DMS 273 treated with DMSO at 0.1 percent for 48 hours (cell line): ENCODE measurements around the gene ZCCHC3.
A peak's percentile ranks its signal among the peaks of the same experiment; 100 is the strongest.

Experiments
- DNase-seq: peaks from one replicate; lab custom pipeline; 2025; lab: John Stamatoyannopoulos, UW

Gene ZCCHC3

DNA sequence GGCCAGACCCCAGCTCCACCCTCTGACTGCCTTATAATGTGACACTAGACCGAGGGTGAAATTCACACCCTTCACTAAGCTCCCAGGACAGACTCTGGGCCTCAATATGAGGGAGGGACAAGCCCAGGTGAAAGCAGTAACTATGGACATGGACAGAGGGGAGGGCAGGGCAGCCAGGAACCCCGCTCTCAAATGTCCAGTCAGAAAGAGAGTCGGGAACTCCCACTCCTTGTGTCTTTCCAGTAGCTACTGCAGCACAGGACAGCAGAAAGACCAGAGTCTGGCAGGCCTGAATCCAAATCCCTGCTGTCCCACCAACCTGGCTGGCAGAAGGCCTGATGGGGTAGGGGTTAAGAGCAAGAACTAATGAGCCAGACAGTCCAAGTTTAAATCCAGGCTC, 13.2 kb upstream of the ZCCHC3 start:
- no peak for DNase-seq

DNA sequence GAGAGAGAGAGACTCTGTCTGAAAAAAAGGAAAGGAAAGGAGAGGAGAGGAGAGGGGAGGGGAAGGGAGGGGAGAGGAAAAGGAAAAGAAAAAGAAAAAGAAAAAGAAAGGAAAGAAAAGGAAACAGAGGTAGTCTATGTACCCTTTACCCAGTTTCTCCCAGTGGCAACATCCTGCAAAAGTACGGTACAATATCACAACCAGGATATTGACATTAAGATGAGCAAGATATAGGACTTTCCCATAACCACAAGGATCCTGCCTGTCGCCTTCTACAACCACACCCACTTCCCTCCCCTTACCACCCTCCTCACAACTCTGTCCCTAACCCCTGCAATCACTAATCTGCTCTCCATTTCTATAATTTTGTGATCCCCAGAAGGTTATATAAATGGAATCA, 10.9 kb upstream of the ZCCHC3 start:
- no peak for DNase-seq

DNA sequence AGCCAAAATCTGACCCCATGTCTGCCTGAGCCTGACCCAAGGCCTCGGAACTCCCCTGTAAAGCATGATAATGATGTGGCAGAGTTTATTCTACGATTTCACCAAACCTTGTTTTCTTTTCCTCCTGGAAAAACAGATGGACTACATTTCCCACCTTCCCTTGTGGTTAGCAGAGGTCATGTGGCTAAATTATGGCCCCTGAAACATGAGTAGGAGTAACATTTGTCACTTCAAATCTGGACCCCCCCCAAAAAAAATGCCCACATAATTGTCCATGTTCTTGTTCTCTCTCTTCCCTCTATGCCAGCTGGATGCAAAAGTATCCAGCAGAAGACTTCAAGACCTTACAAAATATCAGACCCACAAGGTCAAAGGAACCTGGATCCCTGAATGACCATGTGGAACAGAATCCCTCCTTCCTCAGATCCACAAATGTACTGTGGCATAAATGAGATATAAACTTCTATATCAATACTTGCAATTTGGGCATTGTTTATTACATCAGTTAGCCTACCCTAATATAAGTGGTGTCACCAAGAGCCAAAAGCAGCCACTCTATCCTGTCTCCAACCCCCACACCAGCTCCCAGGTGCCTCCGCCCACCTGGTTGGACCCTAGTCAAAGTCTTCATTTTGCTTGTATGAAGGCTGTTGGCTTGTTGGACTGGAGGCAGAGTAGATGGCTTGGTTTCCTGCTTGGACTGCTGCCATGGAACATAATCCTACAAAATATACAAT, 8.2 kb upstream of the ZCCHC3 start:
- DNase-seq, result no peak

DNA sequence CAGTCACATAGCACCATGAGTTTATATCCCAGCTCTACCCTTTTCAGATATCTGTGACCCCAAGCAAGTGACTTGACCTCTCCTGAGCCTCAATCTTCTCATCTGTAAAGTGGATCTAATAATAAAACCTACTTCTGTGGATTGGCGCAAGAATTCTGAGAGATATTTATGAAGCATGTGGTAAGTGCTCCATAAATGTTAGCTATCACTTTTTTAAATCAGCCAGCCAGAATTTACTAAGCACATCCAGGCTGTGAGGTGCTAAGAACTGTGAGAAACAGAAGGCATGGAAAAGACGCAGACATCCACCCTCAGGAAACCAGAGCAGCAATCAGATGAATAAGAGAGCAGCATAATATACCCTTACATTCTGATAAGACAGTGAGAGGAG, 7.7 kb upstream of the ZCCHC3 start:
- DNase-seq, result no peak

- DNase-seq, result peak; percentile 93
Observed at GRCh38 chr20:290084-290831, 7.1 kb upstream of the ZCCHC3 start, which contains the start of gene C20orf96. TSS of gene C20orf96 (minus strand) at chr20:290750. CDS start at chr20:290610, 140 bp downstream.

DNA sequence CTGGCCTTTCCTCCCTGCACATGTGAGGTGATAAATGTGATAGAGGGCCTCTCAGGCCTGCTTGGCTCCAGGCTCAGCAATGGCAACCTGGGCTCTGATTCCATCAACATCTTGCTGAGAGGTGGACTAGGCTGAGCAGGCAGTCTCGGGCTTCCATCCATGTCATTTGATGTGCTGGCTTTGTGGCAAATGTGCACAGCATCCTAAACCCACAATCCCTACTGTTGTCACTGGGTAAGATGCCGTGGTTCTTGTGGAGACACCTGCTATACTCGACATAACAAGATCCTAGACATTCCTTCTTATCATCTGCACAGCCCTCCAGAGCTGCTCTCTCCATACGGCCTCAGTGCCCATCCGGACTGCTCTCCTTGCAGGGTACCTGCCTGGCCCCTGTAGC, 2.8 kb upstream of the ZCCHC3 start:
- no peak for DNase-seq

DNA sequence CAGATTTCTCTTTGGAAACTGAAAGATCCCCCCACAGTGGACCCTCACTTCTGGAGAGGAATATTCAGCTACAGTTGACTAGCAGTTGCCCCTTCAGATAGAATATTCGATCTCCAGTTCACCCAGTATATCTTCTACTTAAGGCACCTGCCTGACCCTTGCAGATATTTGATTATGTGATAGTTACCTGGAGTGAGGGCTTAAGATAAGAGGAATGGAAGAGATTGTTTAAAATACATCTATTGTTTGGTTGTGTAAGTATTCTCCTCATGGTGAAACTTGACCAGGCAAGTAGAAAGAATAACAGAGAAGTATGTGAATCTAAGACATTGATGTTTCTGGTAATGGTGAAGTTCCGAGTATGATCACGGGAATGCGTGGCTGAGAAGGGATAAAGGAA, 1.6 kb upstream of the ZCCHC3 start:
- DNase-seq, result no peak

DNA sequence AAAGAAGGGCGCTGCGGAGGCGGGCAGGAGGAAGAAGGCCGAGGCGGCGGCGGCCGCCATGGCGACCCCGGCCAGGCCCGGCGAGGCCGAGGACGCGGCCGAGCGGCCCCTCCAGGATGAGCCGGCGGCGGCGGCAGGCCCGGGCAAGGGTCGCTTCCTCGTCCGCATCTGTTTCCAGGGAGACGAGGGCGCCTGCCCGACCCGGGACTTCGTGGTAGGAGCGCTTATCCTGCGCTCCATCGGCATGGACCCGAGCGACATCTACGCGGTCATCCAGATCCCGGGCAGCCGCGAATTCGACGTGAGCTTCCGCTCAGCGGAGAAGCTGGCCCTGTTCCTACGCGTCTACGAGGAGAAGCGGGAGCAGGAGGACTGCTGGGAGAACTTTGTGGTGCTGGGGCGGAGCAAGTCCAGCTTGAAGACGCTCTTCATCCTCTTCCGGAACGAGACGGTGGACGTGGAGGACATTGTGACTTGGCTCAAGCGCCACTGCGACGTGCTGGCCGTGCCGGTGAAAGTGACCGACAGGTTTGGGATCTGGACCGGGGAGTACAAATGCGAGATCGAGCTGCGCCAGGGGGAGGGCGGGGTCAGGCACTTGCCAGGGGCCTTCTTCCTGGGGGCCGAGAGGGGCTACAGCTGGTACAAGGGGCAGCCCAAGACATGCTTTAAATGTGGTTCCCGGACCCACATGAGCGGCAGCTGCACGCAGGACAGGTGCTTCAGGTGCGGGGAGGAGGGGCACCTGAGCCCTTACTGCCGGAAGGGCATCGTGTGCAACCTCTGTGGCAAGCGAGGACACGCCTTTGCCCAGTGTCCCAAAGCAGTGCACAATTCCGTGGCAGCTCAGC, 780 bp downstream of the ZCCHC3 start:
- DNase-seq, result peak; percentile 11

- no peak for DNase-seq
Observed at GRCh38 chr20:298776-299391, 1.5 kb downstream of the ZCCHC3 start.

DNA sequence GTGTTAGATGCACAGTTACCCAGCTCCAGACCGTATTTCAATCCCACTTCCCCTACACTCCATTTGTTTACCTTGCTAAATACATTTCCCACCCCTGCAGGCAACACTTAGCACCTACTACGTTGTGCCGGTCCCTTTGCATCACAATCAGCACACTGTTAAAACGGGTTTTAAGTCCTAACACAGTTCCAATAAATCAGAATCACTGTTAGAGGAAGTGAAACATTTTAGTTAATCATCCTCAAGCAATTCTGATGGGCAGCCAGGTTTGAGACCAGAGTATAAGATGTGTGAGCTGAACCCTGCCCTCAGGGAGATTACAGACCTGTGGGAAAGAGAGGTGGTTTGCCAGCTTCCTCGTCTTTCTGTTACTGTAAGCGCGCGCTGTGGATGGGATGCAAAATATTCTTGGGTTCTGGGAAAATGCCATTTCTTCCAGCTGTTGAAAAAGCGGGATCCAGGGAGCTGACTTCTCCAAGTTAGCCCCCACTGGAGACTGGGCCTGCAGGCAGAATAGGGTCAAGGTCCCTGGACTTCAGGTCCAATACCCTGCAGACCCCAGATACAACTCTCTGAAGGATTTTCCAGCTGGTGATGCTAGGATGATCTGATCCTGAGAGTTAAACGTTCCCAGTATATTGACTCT, 3.1 kb downstream of the ZCCHC3 start:
- no peak for DNase-seq

GRCh38 chr20:301886-302848, 4.8 kb downstream of the ZCCHC3 start:
- no peak for DNase-seq

DNA sequence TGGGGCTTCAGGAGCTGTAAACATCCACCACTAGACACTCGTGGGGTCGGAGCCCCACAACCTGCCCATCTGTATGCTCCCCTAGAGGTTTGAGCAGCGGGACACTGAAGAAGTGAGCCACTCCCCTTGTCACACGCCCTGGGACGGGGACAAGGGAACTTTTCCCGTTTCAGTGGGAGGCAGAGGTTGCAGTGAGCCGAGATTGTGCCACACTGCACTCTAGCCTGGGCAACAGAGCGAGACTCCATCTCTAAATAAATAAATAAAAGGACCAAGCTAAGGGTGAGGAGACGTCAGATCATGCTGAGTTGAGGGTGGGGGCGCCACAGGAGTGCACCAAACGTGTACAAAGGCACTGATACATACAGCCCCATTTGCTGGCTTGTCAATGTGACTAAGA, 8.4 kb downstream of the ZCCHC3 start:
- no peak for DNase-seq

DNA sequence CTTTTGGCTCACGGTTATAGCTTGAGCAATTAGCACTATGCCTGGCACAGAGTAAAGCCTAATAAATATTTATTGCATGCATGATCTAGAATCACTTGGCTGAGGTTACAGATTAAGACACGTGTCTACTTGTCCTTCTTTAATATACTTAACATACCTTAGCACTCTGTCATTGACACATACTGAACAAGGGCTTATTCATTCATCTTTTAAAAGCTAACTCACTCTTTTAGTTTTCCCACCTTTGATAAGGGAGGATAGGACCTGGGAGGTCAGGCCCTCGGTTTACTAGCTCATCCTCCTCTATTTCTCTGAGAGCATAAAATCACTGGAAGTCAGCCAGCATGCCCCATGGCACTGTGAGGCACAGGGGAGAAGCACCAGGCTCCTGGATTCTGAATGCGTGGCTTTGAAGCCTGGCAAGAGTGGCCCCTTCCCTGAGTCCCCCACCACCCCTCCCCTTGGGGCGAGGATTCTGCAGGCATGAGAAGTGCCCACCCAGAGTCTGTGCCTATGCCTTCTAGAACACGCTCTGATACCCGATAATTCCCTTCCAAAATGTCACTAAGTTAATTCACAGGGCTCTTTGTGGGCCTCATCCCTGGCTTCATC, 11.2 kb downstream of the ZCCHC3 start:
- no peak for DNase-seq

GRCh38 chr20:309306-309840, 12.0 kb downstream of the ZCCHC3 start:
- DNase-seq, result no peak

DNA sequence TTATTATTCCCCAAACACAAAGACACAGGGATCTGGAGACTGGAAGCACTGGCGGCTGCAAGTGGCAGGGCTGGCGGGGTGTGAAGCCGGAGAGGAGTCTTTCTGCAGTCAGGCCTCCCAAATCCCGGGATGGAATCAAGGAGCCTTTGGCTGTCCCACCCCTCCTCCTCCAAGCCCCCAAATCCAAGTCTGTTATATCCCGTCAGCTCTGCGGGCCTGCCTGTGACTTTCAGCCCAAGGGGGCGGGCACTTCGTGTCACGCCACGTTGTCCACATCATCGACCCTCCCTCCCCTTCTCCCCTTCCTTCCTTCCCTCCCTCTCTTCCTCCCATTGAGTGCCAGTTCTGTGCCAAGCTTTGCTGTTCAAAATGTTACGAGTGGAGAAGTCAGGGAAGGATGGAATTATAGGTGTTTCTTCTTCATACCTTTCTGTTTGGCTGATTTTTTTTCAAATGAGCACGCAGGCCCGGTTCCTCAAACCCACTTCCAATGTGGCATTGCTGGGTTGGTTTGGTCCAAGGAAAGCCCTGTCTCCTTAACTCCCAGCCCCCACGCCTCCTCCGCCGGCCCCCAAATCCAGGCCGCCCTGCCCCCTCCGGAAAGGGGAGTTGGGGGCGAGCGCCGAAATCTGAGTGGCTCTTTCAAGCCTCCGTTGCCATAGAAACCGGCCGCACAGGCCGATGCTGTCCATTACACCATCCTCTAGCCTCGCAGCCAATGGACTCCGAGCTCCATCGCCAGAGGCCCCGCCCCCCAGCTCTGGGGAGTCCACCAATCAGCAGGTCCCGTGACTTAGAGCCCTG, 12.7 kb downstream of the ZCCHC3 start:
- peak; percentile 56 for DNase-seq

DNA sequence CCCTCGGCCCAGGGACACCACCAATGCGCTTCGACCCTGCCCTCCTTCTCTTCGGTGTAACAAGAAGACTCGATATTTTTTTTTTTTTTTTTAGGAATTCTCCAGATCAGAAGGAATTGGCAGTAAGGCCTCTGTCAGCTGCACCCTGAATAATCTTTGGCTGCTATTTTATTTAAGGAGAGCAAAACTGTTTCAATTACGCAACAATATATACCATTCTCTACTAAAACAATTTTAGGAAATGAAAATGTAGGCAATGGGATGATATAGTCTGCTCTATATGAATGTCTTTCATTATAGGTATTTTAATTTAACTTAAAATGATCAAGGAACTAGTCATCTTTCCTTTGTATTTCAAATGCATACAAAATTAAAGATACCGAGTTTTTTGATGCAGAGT, 13.3 kb downstream of the ZCCHC3 start:
- DNase-seq, result no peak

DNA sequence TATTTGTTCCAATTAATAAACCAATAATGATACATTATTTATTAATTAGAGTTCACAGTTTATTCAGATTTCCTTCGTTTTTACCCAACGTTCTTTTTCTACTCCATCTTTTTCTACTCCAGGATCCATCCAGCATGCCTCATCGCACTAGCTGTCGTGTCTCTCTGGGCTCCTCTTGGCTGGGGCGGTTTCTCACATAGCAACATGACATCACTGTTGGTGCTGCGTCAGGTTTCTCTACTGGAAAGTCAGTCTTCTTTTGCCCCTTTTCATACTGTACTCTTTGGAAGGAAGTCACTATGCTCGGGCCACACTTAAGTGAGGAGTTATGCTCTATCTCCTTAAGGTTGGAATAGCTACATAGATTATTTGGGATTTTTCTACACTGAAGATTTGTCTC, 14.2 kb downstream of the ZCCHC3 start:
- DNase-seq, result no peak

DNA sequence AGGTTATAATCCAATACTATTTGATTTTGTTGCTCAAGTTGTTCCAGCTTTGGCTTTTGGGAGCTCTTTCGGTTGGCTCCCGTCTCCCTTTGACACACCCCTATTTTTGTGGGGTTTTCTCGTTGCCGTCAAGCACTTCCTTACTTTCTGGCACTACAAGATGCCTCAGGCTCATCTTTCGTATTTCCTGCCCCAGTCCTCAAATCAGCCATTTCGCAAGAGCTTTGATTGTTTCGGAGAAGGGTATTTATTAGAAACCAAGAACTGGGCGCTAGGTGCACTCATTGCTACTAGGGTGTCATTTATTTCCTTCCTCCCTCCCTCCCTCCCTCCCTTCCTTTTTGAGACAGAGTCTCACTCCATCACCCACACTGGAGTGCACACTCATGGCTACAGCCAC, 14.7 kb downstream of the ZCCHC3 start:
- DNase-seq, result no peak

- no peak for DNase-seq
Observed at GRCh38 chr20:312866-313265, 15.5 kb downstream of the ZCCHC3 start.
